Activated T-cell treated with anti-CD3 and anti-CD28 coated beads, Interleukin-2, amount 50 U/mL, for 48 hours (primary cell): ENCODE measurements around the gene VSIG10L2.
"Not testable (repeated sequence)": the region's sequence is repeated elsewhere in the genome, so short reads cannot be mapped to it uniquely, and the experiment has no call there.

Experiments
- DNase-seq, 2 experiments: peaks; one replicate each; pipeline ENCODE4 v3.0.0-alpha.2; 2020

VSIG10L2 gene

GRCh38 chr11:125945797-125946520, at the start of gene VSIG10L2:
VSIG10L2 (plus strand) TSS chr11:125946044; CDS start chr11:125946056, 12 bp downstream.
- DNase-seq = peak in 1 of 2 experiments; percentile 8

- no peak for DNase-seq
Observed at GRCh38 chr11:125901872-125902271, 44.0 kb upstream of the VSIG10L2 start.

- DNase-seq = no peak
Observed at GRCh38 chr11:125902277-125902926, 43.4 kb upstream of the VSIG10L2 start.

GRCh38 chr11:125902927-125903710, 42.7 kb upstream of the VSIG10L2 start, which contains the start of gene PUS3:
PUS3 (minus strand) TSS chr11:125903206; CDS start chr11:125896284, 6,922 bp downstream.
- DNase-seq = peak; percentile 91 to 93

- peak; percentile 40 to 49 for DNase-seq
Observed at GRCh38 chr11:125903711-125904659, 41.9 kb upstream of the VSIG10L2 start, which contains the start of gene DDX25. DDX25 (plus strand) TSS chr11:125904508; CDS start chr11:125904518, 10 bp downstream.

GRCh38 chr11:125904678-125905077, 41.2 kb upstream of the VSIG10L2 start:
- no peak for DNase-seq

GRCh38 chr11:125910226-125910849, 35.5 kb upstream of the VSIG10L2 start:
- DNase-seq = no peak

- not testable (repeated sequence) for DNase-seq
Observed at GRCh38 chr11:125914601-125915000, 31.2 kb upstream of the VSIG10L2 start.

- no peak for DNase-seq
Observed at GRCh38 chr11:125916683-125917347, 29.0 kb upstream of the VSIG10L2 start.

- no peak for DNase-seq
Observed at GRCh38 chr11:125918140-125918840, 27.6 kb upstream of the VSIG10L2 start.

GRCh38 chr11:125921042-125921441, 24.8 kb upstream of the VSIG10L2 start:
- DNase-seq = no peak

GRCh38 chr11:125922156-125922555, 23.7 kb upstream of the VSIG10L2 start:
- DNase-seq = no peak

GRCh38 chr11:125923012-125923579, 22.7 kb upstream of the VSIG10L2 start:
- peak; percentile 63 to 66 for DNase-seq

GRCh38 chr11:125923633-125924032, 22.2 kb upstream of the VSIG10L2 start:
- DNase-seq = no peak

- no peak for DNase-seq
Observed at GRCh38 chr11:125924384-125925007, 21.3 kb upstream of the VSIG10L2 start.

- DNase-seq = no peak
Observed at GRCh38 chr11:125925247-125925740, 20.6 kb upstream of the VSIG10L2 start.

- no peak for DNase-seq
Observed at GRCh38 chr11:125925804-125926203, 20.0 kb upstream of the VSIG10L2 start.

GRCh38 chr11:125926682-125927081, 19.2 kb upstream of the VSIG10L2 start:
- DNase-seq = no peak

GRCh38 chr11:125929445-125930075, 16.3 kb upstream of the VSIG10L2 start:
- DNase-seq = no peak
